Activated CD4-positive, alpha-beta memory T cell treated with anti-CD3 and anti-CD28 coated beads, Interleukin-2, amount 10 ng/mL, durations not matched to agents 7 days and 5 days (primary cell): ENCODE data around the gene ROR2. TPM values are rescaled to one million over a fixed set of nuclear protein-coding genes. Genes with fewer than 3 reads are reported as not detected.
A peak's percentile ranks its signal among the peaks of the same experiment; 100 is the strongest.

Source experiments
- CTCF ChIA-PET: fragments of 350-600 bp; sonication (Branson Sonifier 250); formaldehyde crosslinking; loops from one replicate; lab custom pipeline; 2021; ENCODE audit warnings: antibody characterized with exemption, inconsistent platforms; lab: Charles Lee
- POLR2A ChIA-PET: fragments of 350-600 bp; sonication (Branson Sonifier 250); formaldehyde crosslinking; loops from one replicate; lab custom pipeline; 2021; ENCODE audit warnings: antibody characterized with exemption; lab: Charles Lee
- DNase-seq: peaks from one replicate; pipeline ENCODE4 v3.0.0-alpha.2; 2020
- H3K27ac Mint-ChIP-seq: one replicate; pipeline ENCODE4 v1.8.0; 2021; ENCODE audit warnings: mild to moderate bottlenecking, mixed read lengths
- H3K27me3 Mint-ChIP-seq: one replicate; pipeline ENCODE4 v1.8.0; 2021; ENCODE audit warnings: mixed read lengths
- H3K36me3 Mint-ChIP-seq: one replicate; pipeline ENCODE4 v1.8.0; 2021; ENCODE audit warnings: low read depth, mixed read lengths
- H3K4me1 Mint-ChIP-seq: one replicate; pipeline ENCODE4 v1.8.0; 2021; ENCODE audit warnings: mixed read lengths
- H3K4me3 Mint-ChIP-seq: one replicate; pipeline ENCODE4 v1.8.0; 2021; ENCODE audit warnings: mild to moderate bottlenecking, mixed read lengths
- H3K9me3 Mint-ChIP-seq: one replicate; pipeline ENCODE4 v1.8.0; 2021; ENCODE audit warnings: mixed read lengths
- total RNA-seq, 2 experiments: library from RNA; stranded (reverse); gene quantifications; one replicate each; pipeline ENCODE4 v1.2.3, GENCODE V29; 2021

ROR2 gene
- total RNA-seq, 2 experiments from 2014 or later = 2.1 TPM

- no peaks in the 10 kb centered on the region for H3K4me1 Mint-ChIP-seq
- POLR2A ChIA-PET = no interaction called here
- CTCF ChIA-PET = no interaction called here
- no peak overlapping the region for H3K4me3 Mint-ChIP-seq
- peaks cover 47% of the 10 kb centered on the region for H3K27me3 Mint-ChIP-seq
- no peaks in the 10 kb centered on the region for H3K9me3 Mint-ChIP-seq
- no peaks in the 10 kb centered on the region for H3K36me3 Mint-ChIP-seq
- H3K27ac Mint-ChIP-seq = no peak overlapping the region
- DNase-seq = no peak
Measured at GRCh38 chr9:91865041-91865440, 85.0 kb downstream of the ROR2 start.

- ChIA-PET CTCF (no interaction called here), POLR2A (no interaction called here)
- Mint-ChIP-seq H3K4me3 (no peak overlapping the region), H3K27ac (no peak overlapping the region), H3K27me3 (peaks cover 42% of the 10 kb centered on the region), H3K4me1 (no peaks in the 10 kb centered on the region), H3K9me3 (no peaks in the 10 kb centered on the region), H3K36me3 (no peaks in the 10 kb centered on the region)
- DNase-seq = no peak
Measured at GRCh38 chr9:91864380-91864779, 85.6 kb downstream of the ROR2 start.

- DNase-seq = no peak
- ChIA-PET CTCF (no interaction called here), POLR2A (no interaction called here)
- H3K27me3 Mint-ChIP-seq = peaks cover 35% of the 10 kb centered on the region
- no peaks in the 10 kb centered on the region for H3K36me3 Mint-ChIP-seq
- H3K4me1 Mint-ChIP-seq = no peaks in the 10 kb centered on the region
- no peak overlapping the region for H3K27ac Mint-ChIP-seq
- H3K9me3 Mint-ChIP-seq = no peaks in the 10 kb centered on the region
- H3K4me3 Mint-ChIP-seq = no peak overlapping the region
Measured at GRCh38 chr9:91863469-91863868, 86.6 kb downstream of the ROR2 start.

DNA sequence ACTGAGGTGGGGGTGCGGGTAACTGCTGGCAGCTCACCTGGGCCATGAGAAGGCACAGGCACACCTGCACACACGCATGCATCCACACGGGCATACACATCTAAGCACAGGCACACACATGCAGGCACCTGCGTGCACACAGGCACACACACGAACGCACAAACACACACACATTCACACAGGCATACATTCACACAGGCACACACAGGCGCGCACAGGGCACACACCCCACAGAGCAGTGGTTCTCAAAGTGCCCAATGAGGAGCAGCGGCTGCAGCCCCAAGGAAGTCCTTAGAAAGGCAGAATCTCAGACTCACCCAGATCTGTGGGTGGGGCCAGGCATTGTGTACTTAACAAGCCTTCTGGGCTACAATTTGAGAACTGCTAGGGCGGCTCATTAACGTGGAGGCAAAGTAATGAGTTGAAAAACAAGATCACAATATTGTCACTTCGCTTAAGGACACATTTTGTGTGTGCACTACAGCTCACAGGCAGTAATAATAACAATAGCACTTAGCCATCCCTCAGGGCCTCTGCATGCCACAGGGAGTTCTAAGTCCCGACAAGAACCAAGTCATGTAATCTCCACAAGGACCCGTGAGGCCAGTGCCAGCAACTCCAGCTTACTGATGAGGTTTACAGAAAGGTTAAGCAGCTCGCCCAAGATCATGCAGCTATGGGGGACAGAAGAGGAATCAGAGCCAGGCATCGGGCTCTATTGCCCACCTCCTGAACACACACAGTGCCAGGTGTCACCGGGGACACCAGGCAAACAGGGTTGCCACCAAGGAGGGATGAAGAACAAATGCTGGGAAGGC, 91.6 kb downstream of the ROR2 start:
- H3K9me3 Mint-ChIP-seq = no peaks in the 10 kb centered on the region
- no peak overlapping the region for H3K27ac Mint-ChIP-seq
- no peak overlapping the region for H3K4me3 Mint-ChIP-seq
- no peaks in the 10 kb centered on the region for H3K27me3 Mint-ChIP-seq
- ChIA-PET CTCF (no interaction called here), POLR2A (no interaction called here)
- peaks cover 2% of the 10 kb centered on the region for H3K4me1 Mint-ChIP-seq
- no peaks in the 10 kb centered on the region for H3K36me3 Mint-ChIP-seq
- DNase-seq = no peak

DNA sequence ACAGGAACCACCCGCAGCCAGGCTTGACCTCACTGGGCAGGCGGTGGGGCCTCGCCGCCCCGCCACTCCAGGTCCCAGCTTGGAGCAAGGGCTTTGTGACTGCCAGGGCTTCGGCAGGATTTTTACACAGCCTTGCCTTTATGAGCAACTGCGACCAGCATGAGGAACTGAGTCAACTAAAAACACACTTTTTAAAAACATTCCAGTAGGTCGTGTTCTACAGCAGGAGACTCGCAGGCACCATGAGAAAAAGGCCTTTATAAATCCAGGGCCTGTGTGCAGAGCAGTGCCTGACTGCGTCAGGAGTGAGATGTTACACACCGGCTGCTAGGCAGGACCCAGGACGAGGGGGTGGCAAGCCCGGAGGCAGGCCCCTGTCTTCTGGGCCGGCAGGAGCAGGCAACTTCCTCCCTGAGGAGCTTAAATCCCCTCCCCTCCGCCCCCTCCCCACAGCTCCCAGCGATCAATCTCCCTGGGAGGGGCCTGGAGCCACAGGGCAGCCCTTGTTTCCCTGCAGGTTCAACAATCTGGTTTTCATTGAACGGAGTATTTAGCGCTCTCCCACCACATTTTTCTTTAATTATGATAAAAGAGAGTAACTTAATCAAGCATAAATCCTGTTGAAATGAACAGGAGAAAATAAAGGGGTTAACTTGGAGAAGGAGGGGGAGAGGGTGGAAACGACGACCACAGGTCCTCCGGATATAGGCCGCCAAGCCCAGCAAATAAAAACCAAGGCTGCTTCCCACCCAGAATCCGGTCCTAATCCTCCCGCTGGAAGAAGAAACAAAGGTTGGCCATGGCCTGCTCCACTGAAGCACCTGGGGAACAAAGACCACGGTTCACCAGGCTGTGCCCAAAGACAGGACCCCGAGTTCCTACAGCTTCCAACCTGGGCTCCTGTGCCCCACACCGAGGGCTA, 92.5 kb downstream of the ROR2 start:
- CTCF ChIA-PET = no interaction called here

GRCh38 chr9:91856419-91856818, 93.6 kb downstream of the ROR2 start:
- DNase-seq = peak; percentile 31
- Mint-ChIP-seq H3K9me3 (no peaks in the 10 kb centered on the region), H3K27ac (no peak overlapping the region), H3K27me3 (no peaks in the 10 kb centered on the region), H3K4me3 (no peak overlapping the region), H3K4me1 (peaks cover 2% of the 10 kb centered on the region), H3K36me3 (no peaks in the 10 kb centered on the region)
- ChIA-PET CTCF (no interaction called here), POLR2A (no interaction called here)

More for the DNA sequence above, 92.5 kb downstream of the ROR2 start:
- DNase-seq = no peak
- Mint-ChIP-seq H3K27me3 (no peaks in the 10 kb centered on the region), H3K27ac (no peak overlapping the region), H3K4me3 (no peak overlapping the region), H3K4me1 (peaks cover 2% of the 10 kb centered on the region), H3K36me3 (no peaks in the 10 kb centered on the region), H3K9me3 (no peaks in the 10 kb centered on the region)
- POLR2A ChIA-PET = no interaction called here

DNA sequence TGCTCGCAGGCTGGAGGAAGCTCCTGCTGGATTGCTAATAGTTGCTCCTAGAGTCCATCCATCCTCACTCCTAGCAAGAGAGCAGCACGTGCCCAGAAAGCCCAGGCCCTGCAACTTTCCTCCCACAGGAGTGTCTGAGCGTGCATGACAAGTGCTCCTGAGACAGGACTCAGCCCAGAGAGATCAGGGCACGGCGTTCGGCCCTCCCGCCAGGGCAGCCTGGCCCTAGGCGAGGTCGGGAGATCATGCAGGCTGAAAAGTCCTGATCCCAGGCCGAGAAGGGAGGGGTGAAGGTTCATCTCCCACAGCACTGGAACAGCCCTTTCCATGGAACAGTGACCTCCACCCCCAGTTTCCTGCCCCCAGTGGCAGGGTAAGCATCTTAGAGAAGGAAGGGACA, 94.8 kb downstream of the ROR2 start:
- Mint-ChIP-seq H3K4me3 (no peak overlapping the region), H3K27ac (no peak overlapping the region), H3K36me3 (no peaks in the 10 kb centered on the region), H3K9me3 (no peaks in the 10 kb centered on the region), H3K4me1 (peaks cover 2% of the 10 kb centered on the region), H3K27me3 (no peaks in the 10 kb centered on the region)
- no peak for DNase-seq
- CTCF ChIA-PET = no interaction called here
- POLR2A ChIA-PET = no interaction called here

DNA sequence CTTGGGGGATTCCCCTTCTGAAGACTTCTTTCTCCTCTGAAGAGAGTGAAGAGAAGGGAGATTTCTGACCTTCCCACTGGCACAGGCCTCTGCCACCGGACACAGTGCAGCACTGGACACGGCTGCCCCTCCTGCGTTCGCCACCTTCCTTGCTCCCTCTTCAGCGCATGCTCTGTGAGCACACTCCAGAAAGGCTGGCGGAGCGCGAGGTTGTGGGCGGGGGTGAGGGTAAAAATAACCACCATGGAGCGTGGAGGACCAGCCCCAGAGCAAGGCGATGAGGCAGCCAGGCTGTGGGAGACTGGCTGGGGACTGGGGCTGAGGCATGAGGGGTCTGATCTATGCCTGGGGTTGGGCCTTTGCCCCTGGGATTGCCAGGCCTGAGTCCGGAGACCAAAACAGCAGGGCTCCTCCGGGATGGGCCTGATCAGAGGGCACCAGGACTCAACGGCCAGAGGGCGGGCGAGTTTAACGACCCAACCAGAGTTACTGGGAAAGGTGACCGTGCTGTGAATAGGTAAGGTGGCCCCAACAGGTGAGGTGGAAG, 97.2 kb downstream of the ROR2 start:
- Mint-ChIP-seq H3K36me3 (no peaks in the 10 kb centered on the region), H3K27me3 (peaks cover 9% of the 10 kb centered on the region), H3K4me3 (no peak overlapping the region), H3K4me1 (peaks cover 3% of the 10 kb centered on the region), H3K9me3 (no peaks in the 10 kb centered on the region), H3K27ac (no peak overlapping the region)
- no peak for DNase-seq
- ChIA-PET CTCF (no interaction called here), POLR2A (no interaction called here)

GRCh38 chr9:91849694-91850093, 100.3 kb downstream of the ROR2 start:
- no peak for DNase-seq
- CTCF ChIA-PET = no interaction called here
- Mint-ChIP-seq H3K4me3 (no peak overlapping the region), H3K9me3 (no peaks in the 10 kb centered on the region), H3K36me3 (no peaks in the 10 kb centered on the region), H3K4me1 (peaks cover 13% of the 10 kb centered on the region), H3K27ac (no peak overlapping the region), H3K27me3 (peaks cover 11% of the 10 kb centered on the region)
- POLR2A ChIA-PET = no interaction called here

DNA sequence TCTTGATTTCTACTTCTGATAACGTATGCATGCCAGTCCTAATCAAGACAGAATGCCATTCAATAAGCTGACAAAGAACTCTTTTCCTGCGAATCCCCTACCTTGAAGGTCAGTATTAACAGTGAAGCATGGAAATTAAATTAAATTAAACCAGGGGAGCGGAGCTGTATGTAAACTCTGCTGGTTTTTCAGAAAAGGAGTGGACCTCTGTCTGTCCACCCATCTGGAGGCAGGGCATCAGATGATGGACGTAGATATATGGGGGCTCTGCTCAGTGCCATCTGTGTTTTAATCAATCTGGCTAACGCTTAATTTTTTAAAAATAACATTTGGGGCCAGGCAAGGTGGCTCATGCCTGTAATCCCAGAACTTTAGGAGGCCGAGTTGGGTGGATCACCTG, 101.9 kb downstream of the ROR2 start:
- H3K27me3 Mint-ChIP-seq = peaks cover 17% of the 10 kb centered on the region
- peaks cover 20% of the 10 kb centered on the region for H3K4me1 Mint-ChIP-seq
- no peak overlapping the region for H3K4me3 Mint-ChIP-seq
- ChIA-PET POLR2A (no interaction called here), CTCF (no interaction called here)
- no peaks in the 10 kb centered on the region for H3K36me3 Mint-ChIP-seq
- no peak for DNase-seq
- H3K9me3 Mint-ChIP-seq = no peaks in the 10 kb centered on the region
- no peak overlapping the region for H3K27ac Mint-ChIP-seq

DNA sequence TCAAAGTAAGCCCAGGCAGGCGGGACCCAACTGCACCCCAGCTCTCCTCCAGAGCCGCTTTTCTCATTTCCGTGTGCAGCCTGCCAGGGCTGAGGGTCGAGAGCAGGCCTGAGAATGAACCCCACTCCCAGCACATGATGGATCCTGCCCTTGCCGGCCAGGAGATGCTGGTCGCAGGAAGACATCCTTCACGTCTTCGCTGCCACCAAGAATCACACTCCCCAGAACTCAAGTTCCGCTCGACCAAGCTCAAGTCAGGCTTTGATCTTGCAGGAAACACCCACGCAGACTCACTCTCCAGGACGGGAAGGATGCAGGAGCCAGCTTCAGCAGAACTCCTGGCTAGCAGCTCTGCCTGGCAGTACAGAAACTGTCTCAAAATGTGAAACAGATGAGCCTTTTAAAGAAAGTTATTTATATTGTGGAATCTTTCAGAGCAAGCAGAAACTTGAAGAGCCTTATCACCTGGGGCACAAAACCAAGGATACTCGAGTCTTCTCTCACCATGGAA, 102.4 kb downstream of the ROR2 start:
- Mint-ChIP-seq H3K9me3 (no peaks in the 10 kb centered on the region), H3K27me3 (peaks cover 17% of the 10 kb centered on the region), H3K4me1 (peaks cover 20% of the 10 kb centered on the region), H3K27ac (no peak overlapping the region), H3K36me3 (no peaks in the 10 kb centered on the region), H3K4me3 (no peak overlapping the region)
- DNase-seq = no peak
- ChIA-PET POLR2A (no interaction called here), CTCF (no interaction called here)

DNA sequence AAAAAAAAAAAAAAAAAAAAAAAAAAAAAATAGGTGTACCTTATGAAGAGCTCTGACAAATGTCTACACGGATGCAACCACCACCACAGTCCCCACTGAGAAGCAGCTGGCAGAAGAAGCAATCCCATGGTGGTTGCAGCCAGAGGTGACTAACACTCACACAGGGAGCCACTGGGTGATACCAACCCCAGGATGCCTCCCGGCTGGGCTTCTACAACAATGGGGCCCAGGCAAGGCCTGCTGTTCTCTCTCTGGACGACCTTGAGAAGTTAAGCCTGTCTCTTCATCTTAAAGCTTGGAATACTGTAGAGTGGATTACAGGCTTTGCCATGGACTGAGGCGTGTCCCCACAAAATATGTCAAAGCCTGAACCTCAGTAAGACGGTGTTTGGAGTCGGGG, 104.1 kb downstream of the ROR2 start:
- Mint-ChIP-seq H3K27ac (no peak overlapping the region), H3K36me3 (no peaks in the 10 kb centered on the region), H3K4me1 (peaks cover 20% of the 10 kb centered on the region), H3K9me3 (no peaks in the 10 kb centered on the region), H3K27me3 (peaks cover 25% of the 10 kb centered on the region), H3K4me3 (no peak overlapping the region)
- ChIA-PET CTCF (no interaction called here), POLR2A (no interaction called here)
- no peak for DNase-seq

DNA sequence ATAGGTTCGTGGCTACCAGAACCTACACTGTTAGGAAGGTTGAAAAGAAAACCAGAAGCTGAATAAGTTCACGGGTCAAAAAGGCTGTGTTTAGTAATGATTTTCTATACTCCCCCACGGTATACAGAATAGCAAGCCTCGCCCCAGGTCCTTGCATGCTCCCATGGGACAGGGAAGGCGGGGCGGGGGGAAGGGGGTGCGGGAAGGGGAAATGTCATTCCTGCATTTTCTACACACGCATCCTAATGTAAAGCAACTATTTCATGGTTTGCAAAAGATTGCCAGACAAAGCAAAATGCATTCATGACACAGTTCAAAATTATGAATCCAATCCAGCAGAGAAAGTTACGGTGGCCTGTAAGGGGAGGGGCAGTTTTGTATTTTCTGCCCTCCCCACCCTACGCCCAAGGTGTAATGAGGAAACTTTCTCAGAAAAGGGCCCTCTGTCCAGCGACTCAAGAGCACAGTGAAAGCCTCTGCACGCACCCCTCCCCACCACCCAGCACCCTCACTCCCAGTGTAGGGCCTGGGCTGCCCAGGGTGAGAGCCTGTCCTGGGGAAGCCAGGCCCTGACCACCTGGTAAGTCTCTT, 105.2 kb downstream of the ROR2 start:
- DNase-seq = no peak
- CTCF ChIA-PET = interaction anchor here (1.4 kb wide), 1 partner anchor 105 kb away, joined by 4 read pairs; the partner anchor contains the start of gene ROR2
- Mint-ChIP-seq H3K36me3 (no peaks in the 10 kb centered on the region), H3K9me3 (no peaks in the 10 kb centered on the region), H3K4me1 (peaks cover 26% of the 10 kb centered on the region), H3K27ac (no peak overlapping the region), H3K27me3 (peaks cover 29% of the 10 kb centered on the region), H3K4me3 (no peak overlapping the region)
- POLR2A ChIA-PET = no interaction called here
